ENCODE data around the gene ZNF236. TPM values are rescaled to one million over a fixed set of nuclear protein-coding genes. Genes with fewer than 3 reads are reported as not detected.

ZNF236 gene
- total and polyA plus RNA-seq, 2 donors (not counting 1 experiment from before 2014, with no cell fraction given): 8.9 to 39.5 TPM

DNA sequence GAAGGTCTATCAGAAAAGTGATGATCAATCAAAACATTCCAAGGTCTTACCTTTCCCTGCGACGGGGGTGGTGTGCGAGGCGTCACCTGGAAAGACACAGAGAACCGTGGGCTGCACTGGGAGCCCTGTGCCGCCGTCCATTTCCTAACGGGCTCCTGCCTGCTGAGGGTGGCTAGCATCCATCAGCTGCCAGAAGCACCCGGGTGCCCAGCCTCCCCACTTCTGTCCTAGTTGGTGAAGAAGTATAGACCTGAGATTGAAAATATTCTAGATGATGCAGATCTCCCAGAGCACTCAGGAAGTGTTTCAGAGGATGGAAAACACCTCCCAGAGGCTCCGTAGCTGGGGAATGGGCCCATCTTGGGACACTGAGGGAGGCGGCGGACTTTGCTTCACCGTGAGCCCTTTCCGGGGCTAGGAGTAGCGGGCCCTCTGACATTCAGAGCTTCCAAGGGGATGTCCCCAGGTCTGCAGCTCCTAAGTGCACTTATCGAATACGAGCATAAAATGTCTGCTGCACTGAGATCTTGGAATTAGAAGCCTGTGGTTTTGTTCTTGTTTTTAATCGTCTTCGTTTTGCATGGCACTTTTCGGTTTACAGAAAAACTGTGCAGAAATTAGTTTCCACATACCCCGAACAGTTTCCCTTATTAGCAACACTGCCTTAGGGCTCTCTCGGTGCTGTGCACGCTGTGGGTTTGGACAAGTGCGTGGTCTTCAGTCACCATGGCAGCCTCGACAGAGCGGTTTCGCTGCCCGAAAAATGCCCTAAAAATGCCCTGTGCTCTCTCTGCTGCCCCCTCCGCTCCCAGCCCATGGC lies 166.7 kb downstream of the ZNF236 start:
- POLR2A ChIA-PET: no interaction called here
- intact Hi-C loops (cut with micrococcal nuclease): no loop called here
- H3K9me3 Mint-ChIP-seq (ENCODE audit: insufficient read depth): no peaks in the 10 kb centered on the region
- no peak for ATAC-seq (ENCODE audit: low read depth)
- no peak overlapping the region for H2AFZ ChIP-seq (ENCODE audit: insufficient read depth, low read depth, low read length, poor library complexity, severe bottlenecking)
- peak overlapping the region; percentile 31 for H3K4me2 ChIP-seq (replicated peaks; ENCODE audit: low read depth, low read length, poor library complexity, severe bottlenecking)
- H3K27ac Mint-ChIP-seq: peak overlapping the region; percentile 0
- WGBS (ENCODE audit: insufficient coverage): 86% methylated on average over 28 of the region's 29 CpGs
- H3K4me3 Mint-ChIP-seq: peak overlapping the region; percentile 69
- H3K9me3 ChIP-seq (ENCODE audit: control extremely low read depth in 1 of 3, control insufficient read depth in 2 of 3, insufficient read depth in 1 of 3, low read length in 2 of 3): no peaks in the 10 kb centered on the region
- H3K79me2 ChIP-seq (ENCODE audit: control insufficient read depth, insufficient read depth, low read length): no peaks in the 10 kb centered on the region
- H3K36me3 ChIP-seq (replicated peaks in 1 of 2; ENCODE audit: control extremely low read depth in 1 of 2, control insufficient read depth in 1 of 2, extremely low read depth in 1 of 2, insufficient read depth in 2 of 2, low read length in 1 of 2): no peaks in the 10 kb centered on the region
- no peak overlapping the region for H3K4me3 ChIP-seq (ENCODE audit: control extremely low read depth in 1 of 5, extremely low read depth in 1 of 5, insufficient read depth in 1 of 5, low read depth in 2 of 5, low read length in 4 of 5)
- no peak for TF ChIP-seq EZH2 (IDR thresholded peaks at IDR 0.05; ENCODE audit: borderline replicate concordance, insufficient read depth, low read depth, low read length, poor library complexity, severe bottlenecking)
- TF ChIP-seq, protein P1, sequence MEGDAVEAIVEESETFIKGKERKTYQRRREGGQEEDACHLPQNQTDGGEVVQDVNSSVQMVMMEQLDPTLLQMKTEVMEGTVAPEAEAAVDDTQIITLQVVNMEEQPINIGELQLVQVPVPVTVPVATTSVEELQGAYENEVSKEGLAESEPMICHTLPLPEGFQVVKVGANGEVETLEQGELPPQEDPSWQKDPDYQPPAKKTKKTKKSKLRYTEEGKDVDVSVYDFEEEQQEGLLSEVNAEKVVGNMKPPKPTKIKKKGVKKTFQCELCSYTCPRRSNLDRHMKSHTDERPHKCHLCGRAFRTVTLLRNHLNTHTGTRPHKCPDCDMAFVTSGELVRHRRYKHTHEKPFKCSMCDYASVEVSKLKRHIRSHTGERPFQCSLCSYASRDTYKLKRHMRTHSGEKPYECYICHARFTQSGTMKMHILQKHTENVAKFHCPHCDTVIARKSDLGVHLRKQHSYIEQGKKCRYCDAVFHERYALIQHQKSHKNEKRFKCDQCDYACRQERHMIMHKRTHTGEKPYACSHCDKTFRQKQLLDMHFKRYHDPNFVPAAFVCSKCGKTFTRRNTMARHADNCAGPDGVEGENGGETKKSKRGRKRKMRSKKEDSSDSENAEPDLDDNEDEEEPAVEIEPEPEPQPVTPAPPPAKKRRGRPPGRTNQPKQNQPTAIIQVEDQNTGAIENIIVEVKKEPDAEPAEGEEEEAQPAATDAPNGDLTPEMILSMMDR (IDR thresholded peaks at IDR 0.05): no peak
- H4K20me1 ChIP-seq (ENCODE audit: control insufficient read depth, insufficient read depth, low read length, poor library complexity, severe bottlenecking): no peaks in the 10 kb centered on the region
- no peak overlapping the region for H3K27ac ChIP-seq (ENCODE audit: low read length in 2 of 2)
- H3K4me1 Mint-ChIP-seq: peaks cover 25% of the 10 kb centered on the region
- no peak overlapping the region for H3K9ac ChIP-seq (ENCODE audit: low read length)
- no peaks in the 10 kb centered on the region for H3K27me3 Mint-ChIP-seq
- DNase-seq: no peak
- peaks cover 0 to 22% of the 10 kb centered on the region in 2 donors for H3K4me1 ChIP-seq (ENCODE audit: control insufficient read depth in 2 of 2, insufficient read depth in 2 of 2, low read length in 2 of 2)
- no peaks in the 10 kb centered on the region for H3K27me3 ChIP-seq (replicated peaks in 1 of 4; ENCODE audit: control extremely low read depth in 1 of 4, control insufficient read depth in 3 of 4, insufficient read depth in 4 of 4, low read length in 3 of 4)
- CTCF ChIA-PET: interaction anchor here (1.0 to 5.5 kb wide), 4 partner anchors 11 to 188 kb away, joined by 3 to 35 read pairs (median 3); no protein-coding TSS in a partner anchor

DNA sequence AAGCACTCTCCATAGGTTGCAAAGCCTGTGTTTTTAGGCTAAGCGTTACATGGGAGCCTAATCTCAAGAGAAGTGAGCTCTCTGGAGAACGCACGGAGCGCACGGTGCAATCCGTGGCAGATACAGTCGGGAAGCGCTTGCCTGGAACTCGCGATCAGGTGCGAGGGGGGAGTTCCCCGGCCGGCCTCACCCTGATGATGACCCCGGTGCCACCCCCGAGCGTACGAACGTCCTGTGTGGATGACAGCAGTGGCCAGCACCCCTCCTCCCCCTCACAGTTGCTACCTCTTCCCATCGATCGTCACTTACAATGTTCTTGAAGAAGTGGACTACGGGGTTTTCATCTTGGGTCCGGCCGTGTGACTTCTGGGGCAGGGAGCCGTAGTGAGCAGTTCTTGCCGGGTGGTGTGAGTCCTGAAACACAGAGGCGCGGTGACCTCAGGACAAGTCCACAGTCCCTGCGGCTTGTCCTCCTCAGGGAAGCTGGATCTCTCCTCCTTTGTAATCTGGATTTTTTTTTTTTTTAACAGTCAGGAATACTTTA lies 167.4 kb downstream of the ZNF236 start:
- Histone ChIP-seq H2AFZ (ENCODE audit: insufficient read depth, low read depth, low read length, poor library complexity, severe bottlenecking) (no peak overlapping the region), H3K4me3 (ENCODE audit: control extremely low read depth in 1 of 5, extremely low read depth in 1 of 5, insufficient read depth in 1 of 5, low read depth in 2 of 5, low read length in 4 of 5) (no peak overlapping the region), H3K9me3 (ENCODE audit: control extremely low read depth in 1 of 3, control insufficient read depth in 2 of 3, insufficient read depth in 1 of 3, low read length in 2 of 3) (no peaks in the 10 kb centered on the region), H4K20me1 (ENCODE audit: control insufficient read depth, insufficient read depth, low read length, poor library complexity, severe bottlenecking) (no peaks in the 10 kb centered on the region), H3K36me3 (replicated peaks in 1 of 2; ENCODE audit: control extremely low read depth in 1 of 2, control insufficient read depth in 1 of 2, extremely low read depth in 1 of 2, insufficient read depth in 2 of 2, low read length in 1 of 2) (no peaks in the 10 kb centered on the region), H3K9ac (ENCODE audit: low read length) (no peak overlapping the region), H3K79me2 (ENCODE audit: control insufficient read depth, insufficient read depth, low read length) (no peaks in the 10 kb centered on the region), H3K4me2 (replicated peaks; ENCODE audit: low read depth, low read length, poor library complexity, severe bottlenecking) (peak overlapping the region; percentile 31), H3K27ac (ENCODE audit: low read length in 2 of 2) (no peak overlapping the region), H3K4me1 (ENCODE audit: control insufficient read depth in 2 of 2, insufficient read depth in 2 of 2, low read length in 2 of 2) (peaks cover 0 to 22% of the 10 kb centered on the region in 2 donors), H3K27me3 (replicated peaks in 1 of 4; ENCODE audit: control extremely low read depth in 1 of 4, control insufficient read depth in 3 of 4, insufficient read depth in 4 of 4, low read length in 3 of 4) (no peaks in the 10 kb centered on the region)
- ChIA-PET POLR2A (no interaction called here), CTCF (interaction anchor here (1.0 to 7.9 kb wide), 4 partner anchors 7 to 186 kb away, joined by 3 to 43 read pairs (median 19); no protein-coding TSS in a partner anchor)
- H3K9me3 Mint-ChIP-seq (ENCODE audit: insufficient read depth): no peaks in the 10 kb centered on the region
- no peaks in the 10 kb centered on the region for H3K27me3 Mint-ChIP-seq
- no peak for DNase-seq
- TF ChIP-seq EZH2 (IDR thresholded peaks at IDR 0.05; ENCODE audit: borderline replicate concordance, insufficient read depth, low read depth, low read length, poor library complexity, severe bottlenecking): no peak
- TF ChIP-seq, protein P1 (IDR thresholded peaks at IDR 0.05): no peak
- ATAC-seq (ENCODE audit: low read depth): no peak
- 94% methylated on average over 24 of the region's 28 CpGs for WGBS (ENCODE audit: insufficient coverage)
- peak overlapping the region; percentile 62 for H3K4me3 Mint-ChIP-seq
- H3K4me1 Mint-ChIP-seq: peaks cover 25% of the 10 kb centered on the region
- H3K27ac Mint-ChIP-seq: no peak overlapping the region
- intact Hi-C loops (cut with micrococcal nuclease): no loop called here
